ENCODE measurements around the gene UNC50. TPM values are rescaled to one million over a fixed set of nuclear protein-coding genes. Genes with fewer than 3 reads are reported as not detected.
A peak's percentile ranks its signal among the peaks of the same experiment; 100 is the strongest.

UNC50 gene
- total RNA-seq, 1 donor from 2014 or later = 33.0 TPM

DNA sequence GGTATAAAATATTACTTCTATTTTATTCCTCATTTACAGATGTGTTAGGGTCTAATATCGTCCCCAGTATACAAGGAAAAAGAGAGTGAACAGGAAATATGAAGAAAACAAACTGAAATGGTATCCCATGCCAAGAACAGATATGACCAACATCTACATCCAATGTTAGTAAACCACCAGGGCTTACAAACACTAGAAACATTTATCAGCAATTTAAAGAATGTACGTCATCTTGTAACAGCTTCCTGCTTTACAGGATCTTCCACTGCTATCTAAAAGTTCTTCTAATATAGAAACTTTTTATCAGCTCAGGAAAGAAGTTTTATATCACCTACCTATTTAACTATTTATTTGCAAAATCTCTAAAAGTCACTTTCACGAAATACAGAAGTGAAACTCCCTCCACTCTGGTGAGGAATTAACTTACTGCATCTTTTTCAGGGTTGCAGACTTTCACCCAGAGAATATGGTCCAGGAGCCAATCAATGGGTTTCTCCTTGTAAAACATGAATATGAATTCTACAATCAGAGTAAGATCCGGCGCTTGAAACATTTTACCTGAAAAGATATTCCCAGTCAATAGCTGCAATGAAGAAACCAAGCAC, 35.2 kb downstream of the UNC50 start:
- Mint-ChIP-seq H3K27ac (ENCODE audit: unreplicated experiment) (no peak overlapping the region), H3K27me3 (ENCODE audit: unreplicated experiment) (peaks cover 2% of the 10 kb centered on the region), H3K9me3 (ENCODE audit: unreplicated experiment) (no peaks in the 10 kb centered on the region), H3K36me3 (ENCODE audit: low read depth, unreplicated experiment) (no peaks in the 10 kb centered on the region), H3K4me1 (ENCODE audit: unreplicated experiment) (no peaks in the 10 kb centered on the region), H3K4me3 (ENCODE audit: unreplicated experiment) (no peak overlapping the region)
- DNase-seq (ENCODE audit: low spot score) = no peak
- TF ChIP-seq, protein P1, sequence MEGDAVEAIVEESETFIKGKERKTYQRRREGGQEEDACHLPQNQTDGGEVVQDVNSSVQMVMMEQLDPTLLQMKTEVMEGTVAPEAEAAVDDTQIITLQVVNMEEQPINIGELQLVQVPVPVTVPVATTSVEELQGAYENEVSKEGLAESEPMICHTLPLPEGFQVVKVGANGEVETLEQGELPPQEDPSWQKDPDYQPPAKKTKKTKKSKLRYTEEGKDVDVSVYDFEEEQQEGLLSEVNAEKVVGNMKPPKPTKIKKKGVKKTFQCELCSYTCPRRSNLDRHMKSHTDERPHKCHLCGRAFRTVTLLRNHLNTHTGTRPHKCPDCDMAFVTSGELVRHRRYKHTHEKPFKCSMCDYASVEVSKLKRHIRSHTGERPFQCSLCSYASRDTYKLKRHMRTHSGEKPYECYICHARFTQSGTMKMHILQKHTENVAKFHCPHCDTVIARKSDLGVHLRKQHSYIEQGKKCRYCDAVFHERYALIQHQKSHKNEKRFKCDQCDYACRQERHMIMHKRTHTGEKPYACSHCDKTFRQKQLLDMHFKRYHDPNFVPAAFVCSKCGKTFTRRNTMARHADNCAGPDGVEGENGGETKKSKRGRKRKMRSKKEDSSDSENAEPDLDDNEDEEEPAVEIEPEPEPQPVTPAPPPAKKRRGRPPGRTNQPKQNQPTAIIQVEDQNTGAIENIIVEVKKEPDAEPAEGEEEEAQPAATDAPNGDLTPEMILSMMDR (IDR thresholded peaks at IDR 0.05; ENCODE audit: unreplicated experiment) = no peak

DNA sequence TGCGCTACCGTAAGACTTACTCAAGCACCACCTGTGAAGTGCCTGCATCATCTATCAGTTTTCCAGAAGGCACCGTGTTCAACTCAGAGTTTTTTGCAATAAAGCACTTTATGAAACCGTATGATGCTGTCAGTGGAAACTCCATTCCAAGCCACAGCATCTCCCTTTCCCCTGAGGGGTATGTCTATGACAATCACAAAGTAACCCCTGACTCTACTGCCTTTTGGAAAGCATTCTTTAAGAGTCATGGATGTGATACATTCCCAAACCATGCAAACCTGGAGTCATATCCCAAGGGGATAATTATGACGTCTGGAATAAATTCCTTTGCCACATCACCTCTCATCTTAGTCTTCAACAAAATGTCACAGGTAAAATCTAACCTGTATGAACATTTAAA, 39.2 kb downstream of the UNC50 start:
- Mint-ChIP-seq H3K4me3 (ENCODE audit: unreplicated experiment) (no peak overlapping the region), H3K36me3 (ENCODE audit: low read depth, unreplicated experiment) (no peaks in the 10 kb centered on the region), H3K4me1 (ENCODE audit: unreplicated experiment) (peaks cover 6% of the 10 kb centered on the region), H3K27me3 (ENCODE audit: unreplicated experiment) (no peaks in the 10 kb centered on the region), H3K9me3 (ENCODE audit: unreplicated experiment) (no peaks in the 10 kb centered on the region), H3K27ac (ENCODE audit: unreplicated experiment) (no peak overlapping the region)
- TF ChIP-seq, protein P1 (IDR thresholded peaks at IDR 0.05; ENCODE audit: unreplicated experiment) = no peak
- DNase-seq (ENCODE audit: low spot score) = no peak

DNA sequence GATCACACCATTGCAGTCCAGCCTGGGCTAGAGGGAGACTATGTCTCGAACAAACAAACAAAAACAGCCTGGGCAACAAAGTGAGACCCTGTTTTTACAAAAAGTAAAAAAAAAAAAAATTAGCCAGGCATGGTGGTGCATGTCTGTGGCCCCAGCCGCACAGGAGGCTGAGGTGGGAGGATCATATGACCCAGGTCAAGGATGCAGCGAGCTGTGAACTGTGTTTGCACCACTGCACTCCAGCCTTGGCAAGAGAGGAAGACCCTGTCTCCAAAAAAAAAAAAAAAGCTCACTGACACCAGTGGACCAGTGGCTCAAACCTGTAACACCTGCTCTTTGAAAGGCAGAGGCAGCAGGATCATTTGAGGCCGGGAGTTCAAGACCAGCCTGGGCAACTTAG, 40.1 kb downstream of the UNC50 start:
- no peak for DNase-seq (ENCODE audit: low spot score)
- Mint-ChIP-seq H3K27me3 (ENCODE audit: unreplicated experiment) (peaks cover 2% of the 10 kb centered on the region), H3K36me3 (ENCODE audit: low read depth, unreplicated experiment) (no peaks in the 10 kb centered on the region), H3K27ac (ENCODE audit: unreplicated experiment) (no peak overlapping the region), H3K4me1 (ENCODE audit: unreplicated experiment) (peaks cover 6% of the 10 kb centered on the region), H3K4me3 (ENCODE audit: unreplicated experiment) (no peak overlapping the region), H3K9me3 (ENCODE audit: unreplicated experiment) (no peaks in the 10 kb centered on the region)
- TF ChIP-seq, protein P1 (IDR thresholded peaks at IDR 0.05; ENCODE audit: unreplicated experiment) = no peak

- Mint-ChIP-seq H3K27me3 (ENCODE audit: unreplicated experiment) (peaks cover 2% of the 10 kb centered on the region), H3K9me3 (ENCODE audit: unreplicated experiment) (no peaks in the 10 kb centered on the region), H3K36me3 (ENCODE audit: low read depth, unreplicated experiment) (no peaks in the 10 kb centered on the region), H3K27ac (ENCODE audit: unreplicated experiment) (peak overlapping the region; percentile 81), H3K4me3 (ENCODE audit: unreplicated experiment) (no peak overlapping the region), H3K4me1 (ENCODE audit: unreplicated experiment) (peaks cover 6% of the 10 kb centered on the region)
- TF ChIP-seq, protein P1 (IDR thresholded peaks at IDR 0.05; ENCODE audit: unreplicated experiment) = peak; percentile 90
- DNase-seq (ENCODE audit: low spot score) = peak; percentile 87
Observed at GRCh38 chr2:98649135-98649991, 41.0 kb downstream of the UNC50 start.

GRCh38 chr2:98649992-98650375, 41.6 kb downstream of the UNC50 start:
- H3K27ac Mint-ChIP-seq (ENCODE audit: unreplicated experiment) = no peak overlapping the region
- H3K9me3 Mint-ChIP-seq (ENCODE audit: unreplicated experiment) = no peaks in the 10 kb centered on the region
- H3K36me3 Mint-ChIP-seq (ENCODE audit: low read depth, unreplicated experiment) = no peaks in the 10 kb centered on the region
- no peak overlapping the region for H3K4me3 Mint-ChIP-seq (ENCODE audit: unreplicated experiment)
- TF ChIP-seq, protein P1 (IDR thresholded peaks at IDR 0.05; ENCODE audit: unreplicated experiment) = no peak
- peaks cover 6% of the 10 kb centered on the region for H3K4me1 Mint-ChIP-seq (ENCODE audit: unreplicated experiment)
- H3K27me3 Mint-ChIP-seq (ENCODE audit: unreplicated experiment) = peaks cover 2% of the 10 kb centered on the region
- no peak for DNase-seq (ENCODE audit: low spot score)
